ENCODE results near the gene ORC5.
"Not testable (repeated sequence)": the region's sequence is repeated elsewhere in the genome, so short reads cannot be mapped to it uniquely, and the experiment has no call there.

Gene ORC5

GRCh38 chr7:104207731-104208420 lies at the start of gene ORC5:
Gene ORC5 (minus strand): TSS chr7:104208013. CDS start chr7:104207904, 109 bp downstream.
- DNase-seq (ENCODE audit: low read depth, low spot score): peak; percentile 36

- DNase-seq (ENCODE audit: low read depth, low spot score): no peak
Observed at GRCh38 chr7:104255616-104256015, 47.8 kb upstream of the ORC5 start.

- DNase-seq (ENCODE audit: low read depth, low spot score): no peak
Observed at GRCh38 chr7:104255194-104255593, 47.4 kb upstream of the ORC5 start.

GRCh38 chr7:104254696-104255095 lies 46.9 kb upstream of the ORC5 start:
- no peak for DNase-seq (ENCODE audit: low read depth, low spot score)

- DNase-seq (ENCODE audit: low read depth, low spot score): no peak
Observed at GRCh38 chr7:104252409-104253134, 44.8 kb upstream of the ORC5 start.

- no peak for DNase-seq (ENCODE audit: low read depth, low spot score)
Observed at GRCh38 chr7:104242638-104243037, 34.8 kb upstream of the ORC5 start.

- no peak for DNase-seq (ENCODE audit: low read depth, low spot score)
Observed at GRCh38 chr7:104241538-104242209, 33.9 kb upstream of the ORC5 start.

- DNase-seq (ENCODE audit: low read depth, low spot score): no peak
Observed at GRCh38 chr7:104241135-104241534, 33.3 kb upstream of the ORC5 start.

- no peak for DNase-seq (ENCODE audit: low read depth, low spot score)
Observed at GRCh38 chr7:104240401-104240800, 32.6 kb upstream of the ORC5 start.

GRCh38 chr7:104234990-104235389 lies 27.2 kb upstream of the ORC5 start:
- DNase-seq (ENCODE audit: low read depth, low spot score): not testable (repeated sequence)

GRCh38 chr7:104231054-104232046 lies 23.5 kb upstream of the ORC5 start:
- no peak for DNase-seq (ENCODE audit: low read depth, low spot score)

GRCh38 chr7:104230606-104231005 lies 22.8 kb upstream of the ORC5 start:
- DNase-seq (ENCODE audit: low read depth, low spot score): no peak

- DNase-seq (ENCODE audit: low read depth, low spot score): no peak
Observed at GRCh38 chr7:104228442-104228841, 20.6 kb upstream of the ORC5 start.

GRCh38 chr7:104225451-104225850 lies 17.6 kb upstream of the ORC5 start:
- DNase-seq (ENCODE audit: low read depth, low spot score): no peak

GRCh38 chr7:104217620-104218019 lies 9.8 kb upstream of the ORC5 start:
- no peak for DNase-seq (ENCODE audit: low read depth, low spot score)

- no peak for DNase-seq (ENCODE audit: low read depth, low spot score)
Observed at GRCh38 chr7:104209063-104209462, 1.2 kb upstream of the ORC5 start.

- no peak for DNase-seq (ENCODE audit: low read depth, low spot score)
Observed at GRCh38 chr7:104208421-104208780, 588 bp upstream of the ORC5 start.

GRCh38 chr7:104207348-104207730 lies 474 bp downstream of the ORC5 start:
- DNase-seq (ENCODE audit: low read depth, low spot score): no peak

- no peak for DNase-seq (ENCODE audit: low read depth, low spot score)
Observed at GRCh38 chr7:104206841-104207240, 972 bp downstream of the ORC5 start.

GRCh38 chr7:104198673-104199278 lies 9.0 kb downstream of the ORC5 start:
- no peak for DNase-seq (ENCODE audit: low read depth, low spot score)

GRCh38 chr7:104196161-104196560 lies 11.7 kb downstream of the ORC5 start:
- DNase-seq (ENCODE audit: low read depth, low spot score): no peak

Measured in brain pericyte (primary cell).